HepG2 (cell line): ENCODE results near the gene ARPC1A. TPM values are rescaled to one million over a fixed set of nuclear protein-coding genes. Genes with fewer than 3 reads are reported as not detected.
A peak's percentile ranks its signal among the peaks of the same experiment; 100 is the strongest.

Experiments used
- ARID4A ChIP-seq: sonication (generic); formaldehyde crosslinking; IDR thresholded peaks from 2 replicates; pipeline ENCODE4 v1.5.0; 2020; ENCODE audit warnings: mild to moderate bottlenecking, missing genetic modification reagents, borderline replicate concordance
- CCAR2 ChIP-seq: fragments of 200-400 bp; formaldehyde crosslinking; optimal IDR thresholded peaks from 2 replicates; pipeline ENCODE3; 2018; ENCODE audit warnings: low read depth, mild to moderate bottlenecking, low read length, moderate library complexity
- IKZF5 ChIP-seq: IDR thresholded peaks from 2 replicates; pipeline ENCODE4 v1.6.1; 2018; ENCODE audit warnings: missing genetic modification reagents, mild to moderate bottlenecking, missing compliant biosample characterization
- KDM3A ChIP-seq: IDR thresholded peaks from 2 replicates; pipeline ENCODE4 v1.6.1; 2018; ENCODE audit warnings: low read depth, missing compliant biosample characterization
- NR2F6 ChIP-seq, 2 experiments: IDR thresholded peaks; 2 replicates each; pipeline ENCODE4 v1.6.1; 2016; ENCODE audit warnings: antibody characterized with exemption in 1 of 2, mild to moderate bottlenecking in 1 of 2
- PHF20 ChIP-seq: sonication (generic); formaldehyde crosslinking; IDR thresholded peaks from 2 replicates; pipeline ENCODE4 v1.5.0; 2020; ENCODE audit warnings: mild to moderate bottlenecking, missing genetic modification reagents
- PRPF4 ChIP-seq: fragments of 200-400 bp; formaldehyde crosslinking; IDR thresholded peaks from 2 replicates; pipeline ENCODE4 v1.6.1; 2016; ENCODE audit warnings: low read length, low read depth; ENCODE audit not compliant: poor library complexity, severe bottlenecking
- SOX13 ChIP-seq, 3 experiments: fragments of 450-650 bp in 1 of 3; sonication (generic) in 1 of 3; formaldehyde crosslinking in 1 of 3; IDR thresholded peaks in 2 of 3; conservative IDR thresholded peaks in 1 of 3; 2 replicates each; pipeline versions ENCODE4 v1.5.0 to v1.6.1; 2016 to 2020; ENCODE audit warnings: antibody characterized with exemption in 1 of 3, mild to moderate bottlenecking in 1 of 3, missing compliant biosample characterization in 1 of 3, missing genetic modification reagents in 1 of 3, moderate library complexity in 1 of 3
- USF2 ChIP-seq, 2 experiments: sonication (generic) in 1 of 2; formaldehyde crosslinking in 1 of 2; IDR thresholded peaks; 2 replicates each; pipeline versions ENCODE4 v1.5.1 to v1.6.1; 2011 to 2020; ENCODE audit warnings: borderline replicate concordance in 1 of 2, low read depth in 1 of 2, low read length in 1 of 2, mild to moderate bottlenecking in 1 of 2, missing genetic modification reagents in 1 of 2, moderate library complexity in 1 of 2
- ZFAT ChIP-seq: sonication (generic); formaldehyde crosslinking; conservative IDR thresholded peaks from 2 replicates; pipeline ENCODE4 v1.8.1; 2023; ENCODE audit warnings: missing genetic modification reagents, inconsistent platforms
- ZNF276 ChIP-seq: sonication (generic); formaldehyde crosslinking; IDR thresholded peaks from 2 replicates; pipeline ENCODE4 v1.4.0; 2020; ENCODE audit warnings: mild to moderate bottlenecking, low read depth, missing genetic modification reagents
- ZNF484 ChIP-seq: sonication (generic); formaldehyde crosslinking; IDR thresholded peaks from 2 replicates; pipeline ENCODE4 v1.5.1; 2020; ENCODE audit warnings: mild to moderate bottlenecking, low read depth, missing genetic modification reagents, borderline replicate concordance
- ZNF572 ChIP-seq: sonication (generic); formaldehyde crosslinking; IDR thresholded peaks from 2 replicates; pipeline ENCODE4 v1.5.1; 2020; ENCODE audit warnings: mild to moderate bottlenecking, missing genetic modification reagents
- ZNF597 ChIP-seq: sonication (generic); formaldehyde crosslinking; IDR thresholded peaks from 2 replicates; pipeline ENCODE4 v1.5.0; 2020; ENCODE audit warnings: missing genetic modification reagents
- ZNF605 ChIP-seq: sonication (generic); formaldehyde crosslinking; IDR thresholded peaks from 2 replicates; pipeline ENCODE4 v1.8.0; 2022; ENCODE audit warnings: mild to moderate bottlenecking, missing genetic modification reagents
- polyA plus RNA-seq, 8 experiments: library from polyadenylated mRNA; depleted of rRNA in 3 of 8; stranded (reverse) in 7 of 8; unstranded in 1 of 8; fragments of >200 nt; fragmentation: Illumina TruSeq in 4 of 8; extraction: Trizol in 4 of 8; gene quantifications; 2 replicates each; pipeline versions ENCODE4 v1.2.1 to v1.2.3, GENCODE V29; 2011 to 2016; ENCODE audit warnings: low read depth in 4 of 8, missing spikeins in 1 of 8, mixed read lengths in 1 of 8; ENCODE audit not compliant: insufficient read depth in 1 of 8
- total RNA-seq, 5 experiments: library from RNA; depleted of rRNA; stranded (reverse); fragments of >200 nt; fragmentation: Illumina TruSeq; extraction: Trizol; gene quantifications; 2 replicates each; pipeline ENCODE4 v1.2.3, GENCODE V29; 2016; ENCODE audit warnings: low read depth in 1 of 5

ARPC1A gene
- total and polyA plus RNA-seq, 2 of the 13 experiments (the other 11 are each of a cell fraction or from before 2014, with no cell fraction given), result 44.3 to 88.5 TPM

- TF ChIP-seq KDM3A (CRISPR knock-in tag), result no peak; the same call in 1 of the 2 replicates
- 0 out of 2 replicates have a peak, but pooled peaks have one; percentile 33 for TF ChIP-seq IKZF5
- TF ChIP-seq ZFAT (CRISPR knock-in tag), result no peak
- peak; percentile 20; the same call in 1 of the 2 replicates for TF ChIP-seq ZNF605 (CRISPR knock-in tag)
- TF ChIP-seq PRPF4, result no peak
- no peak for TF ChIP-seq ZNF484 (CRISPR knock-in tag)
- TF ChIP-seq ZNF597 (CRISPR knock-in tag), result no peak
- TF ChIP-seq NR2F6 (IDR thresholded peaks at IDR 0.05), result no peak
- TF ChIP-seq NR2F6 (CRISPR knock-in tag; IDR thresholded peaks at IDR 0.05), result no peak
- no peak for TF ChIP-seq ZNF572 (CRISPR knock-in tag)
- no peak for TF ChIP-seq CCAR2
- TF ChIP-seq USF2 (IDR thresholded peaks at IDR 0.05; ENCODE audit: low read depth, low read length), result no peak
- TF ChIP-seq USF2 (CRISPR knock-in tag; IDR thresholded peaks at IDR 0.05; ENCODE audit: borderline replicate concordance), result no peak
- no peak for TF ChIP-seq SOX13 (IDR thresholded peaks at IDR 0.05)
- TF ChIP-seq SOX13 (CRISPR knock-in tag; conservative IDR thresholded peaks at IDR 0.05 in 1 of 2, IDR thresholded peaks at IDR 0.05 in 1 of 2), result no peak; a peak in 1 of 4 replicates
- TF ChIP-seq ARID4A, result peak; percentile 64; the same call in 1 of the 2 replicates
- TF ChIP-seq ZNF276, result no peak
- TF ChIP-seq PHF20 (CRISPR knock-in tag), result peak; percentile 63
These were observed 49.5 kb downstream of the ARPC1A start (continued) for GRCh38 chr7:99375070-99375807.
